Ectodermal cell (in vitro differentiated cells): ENCODE data around the gene ABTB2.

Experiments
- H3K27ac ChIP-seq: 2 replicates; pipeline ENCODE4 v1.7.0; 2013; ENCODE audit warnings: mild to moderate bottlenecking, low read depth, low read length; ENCODE audit not compliant: insufficient read depth, poor library complexity, severe bottlenecking
- H3K27me3 ChIP-seq: 2 replicates; pipeline ENCODE4 v1.7.0; 2013; ENCODE audit warnings: mild to moderate bottlenecking, low read length; ENCODE audit not compliant: insufficient read depth, control insufficient read depth, poor library complexity, severe bottlenecking
- H3K36me3 ChIP-seq: one replicate; pipeline ENCODE4 v1.7.0; 2013; ENCODE audit warnings: low read length; ENCODE audit not compliant: control insufficient read depth, insufficient read depth
- H3K4me1 ChIP-seq: one replicate; pipeline ENCODE4 v1.7.0; 2013; ENCODE audit warnings: low read length; ENCODE audit not compliant: control insufficient read depth, insufficient read depth
- H3K4me3 ChIP-seq: 2 replicates; pipeline ENCODE4 v1.7.0; 2013; ENCODE audit warnings: low read depth, low read length, control low read depth; ENCODE audit not compliant: insufficient read depth
- H3K9me3 ChIP-seq: 2 replicates; pipeline ENCODE4 v1.7.0; 2013; ENCODE audit warnings: mild to moderate bottlenecking, low read length, moderate library complexity; ENCODE audit not compliant: control insufficient read depth
- WGBS, 2 experiments: methylation state at CpG; one replicate each; pipeline ENCODE4 v1.1.7; 2013; ENCODE audit warnings: missing lambda C conversion rate in 2 of 2; 5-methylcytosine and 5-hydroxymethylcytosine counted together

ABTB2 gene

GRCh38 chr11:34105079-34105956, 252.5 kb downstream of the ABTB2 start, which contains the start of gene NAT10:
TSS of gene NAT10 (plus strand) at chr11:34105629. CDS start at chr11:34108226, 2,597 bp downstream.
- peak within 1 kb of the TSS; percentile 97 for H3K4me3 ChIP-seq
- H3K4me1 ChIP-seq, result peaks cover 3% of the 10 kb centered on the region
- H3K36me3 ChIP-seq, result peaks cover 12% of the 10 kb centered on the region
- 0% methylated on average over 55 of the region's 55 CpGs for WGBS, 2 experiments
- H3K27ac ChIP-seq, result peak within 1 kb of the TSS; percentile 89
- H3K9me3 ChIP-seq, result no peaks in the 10 kb centered on the region
- no peaks in the 10 kb centered on the region for H3K27me3 ChIP-seq

GRCh38 chr11:34104680-34105078, 253.1 kb downstream of the ABTB2 start:
- peaks cover 12% of the 10 kb centered on the region for H3K36me3 ChIP-seq
- WGBS, 2 experiments, result 36 to 40% methylated on average over 6 of the region's 6 CpGs
- peaks cover 3% of the 10 kb centered on the region for H3K4me1 ChIP-seq
- peak overlapping the region; percentile 97 for H3K4me3 ChIP-seq
- H3K27me3 ChIP-seq, result no peaks in the 10 kb centered on the region
- H3K9me3 ChIP-seq, result no peaks in the 10 kb centered on the region
- peak overlapping the region; percentile 89 for H3K27ac ChIP-seq
